PFSK-1 (cell line): ENCODE measurements around the gene PCSK9.

Experiments used
- FOXP2 ChIP-seq: optimal IDR thresholded peaks from 2 replicates; pipeline ENCODE3; 2011; ENCODE audit warnings: borderline replicate concordance, control low read depth, inconsistent platforms; ENCODE audit not compliant: insufficient read depth; ENCODE audit errors: extremely low read length, extremely low read depth
- POLR2AphosphoS5 ChIP-seq: IDR thresholded peaks from 2 replicates; pipeline ENCODE4 v1.6.1; 2012; ENCODE audit warnings: low read depth, mild to moderate bottlenecking, control low read depth, low read length, moderate library complexity
- SIN3A ChIP-seq: IDR thresholded peaks from 2 replicates; pipeline ENCODE4 v1.6.1; 2012; ENCODE audit warnings: mild to moderate bottlenecking, low read length, moderate library complexity, borderline replicate concordance; ENCODE audit not compliant: insufficient read depth
- TAF1 ChIP-seq: IDR thresholded peaks from 2 replicates; pipeline ENCODE4 v1.6.1; 2012; ENCODE audit warnings: low read length, control low read depth, borderline replicate concordance; ENCODE audit not compliant: insufficient read depth
- TF ChIP-seq, protein P1 (sequence below), 2 experiments: IDR thresholded peaks; 2 replicates each; pipeline versions ENCODE4 v1.6.1 to v1.8.0; 2011 to 2012; ENCODE audit warnings: low read depth in 2 of 2, low read length in 2 of 2, control low read depth in 1 of 2, inconsistent platforms in 1 of 2, mild to moderate bottlenecking in 1 of 2, moderate library complexity in 1 of 2; ENCODE audit not compliant: insufficient read depth in 1 of 2

DNA sequence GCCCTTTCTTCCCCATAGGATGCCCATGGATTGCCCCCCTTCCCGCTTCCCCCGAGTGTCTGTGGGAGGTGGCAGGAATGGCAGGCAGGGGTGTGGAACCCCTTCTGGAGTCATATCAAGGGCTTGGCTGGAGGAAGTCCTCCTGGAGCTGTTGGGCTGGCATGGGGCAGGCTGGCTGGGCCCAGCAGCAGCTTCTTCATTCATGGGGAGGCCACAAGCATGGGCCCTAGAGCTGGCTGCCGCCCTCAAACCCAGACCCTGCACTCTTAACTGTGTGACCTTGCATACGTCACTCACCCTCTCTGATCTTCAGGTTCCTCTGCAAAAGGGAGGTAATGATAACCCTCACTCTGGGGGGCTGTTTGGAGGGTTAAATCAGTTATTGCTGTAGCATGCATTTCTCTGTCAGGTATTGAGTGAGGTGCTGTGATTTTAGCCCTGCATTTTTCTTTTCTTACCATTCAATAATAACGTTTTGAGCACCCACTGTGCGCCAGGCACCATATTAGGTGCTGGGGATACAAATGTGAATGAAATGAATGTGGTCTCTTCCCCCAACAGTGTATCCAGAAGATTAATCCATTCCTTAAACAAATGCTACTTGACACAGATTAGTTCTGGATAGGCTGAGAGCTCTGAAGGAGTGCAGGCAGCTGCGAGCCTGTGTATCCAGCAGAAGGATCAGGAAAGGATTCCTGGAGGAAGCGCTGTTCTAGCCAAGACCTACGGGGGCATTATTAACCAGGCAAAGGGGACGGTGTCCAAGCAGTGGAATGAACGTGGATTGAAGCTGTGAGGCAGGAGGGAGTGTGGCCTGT, 9.3 kb downstream of the PCSK9 start:
- TF ChIP-seq POLR2AphosphoS5: no peak
- no peak for TF ChIP-seq TAF1
- no peak for TF ChIP-seq SIN3A
- TF ChIP-seq, protein P1, sequence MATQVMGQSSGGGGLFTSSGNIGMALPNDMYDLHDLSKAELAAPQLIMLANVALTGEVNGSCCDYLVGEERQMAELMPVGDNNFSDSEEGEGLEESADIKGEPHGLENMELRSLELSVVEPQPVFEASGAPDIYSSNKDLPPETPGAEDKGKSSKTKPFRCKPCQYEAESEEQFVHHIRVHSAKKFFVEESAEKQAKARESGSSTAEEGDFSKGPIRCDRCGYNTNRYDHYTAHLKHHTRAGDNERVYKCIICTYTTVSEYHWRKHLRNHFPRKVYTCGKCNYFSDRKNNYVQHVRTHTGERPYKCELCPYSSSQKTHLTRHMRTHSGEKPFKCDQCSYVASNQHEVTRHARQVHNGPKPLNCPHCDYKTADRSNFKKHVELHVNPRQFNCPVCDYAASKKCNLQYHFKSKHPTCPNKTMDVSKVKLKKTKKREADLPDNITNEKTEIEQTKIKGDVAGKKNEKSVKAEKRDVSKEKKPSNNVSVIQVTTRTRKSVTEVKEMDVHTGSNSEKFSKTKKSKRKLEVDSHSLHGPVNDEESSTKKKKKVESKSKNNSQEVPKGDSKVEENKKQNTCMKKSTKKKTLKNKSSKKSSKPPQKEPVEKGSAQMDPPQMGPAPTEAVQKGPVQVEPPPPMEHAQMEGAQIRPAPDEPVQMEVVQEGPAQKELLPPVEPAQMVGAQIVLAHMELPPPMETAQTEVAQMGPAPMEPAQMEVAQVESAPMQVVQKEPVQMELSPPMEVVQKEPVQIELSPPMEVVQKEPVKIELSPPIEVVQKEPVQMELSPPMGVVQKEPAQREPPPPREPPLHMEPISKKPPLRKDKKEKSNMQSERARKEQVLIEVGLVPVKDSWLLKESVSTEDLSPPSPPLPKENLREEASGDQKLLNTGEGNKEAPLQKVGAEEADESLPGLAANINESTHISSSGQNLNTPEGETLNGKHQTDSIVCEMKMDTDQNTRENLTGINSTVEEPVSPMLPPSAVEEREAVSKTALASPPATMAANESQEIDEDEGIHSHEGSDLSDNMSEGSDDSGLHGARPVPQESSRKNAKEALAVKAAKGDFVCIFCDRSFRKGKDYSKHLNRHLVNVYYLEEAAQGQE (IDR thresholded peaks at IDR 0.05; ENCODE audit: insufficient read depth in 1 of 2, low read depth in 2 of 2, low read length in 2 of 2): no peak
- no peak for TF ChIP-seq FOXP2
